Measurements from ENCODE around the gene LGALS4.

GRCh38 chr19:38763795-38764220 is 48.9 kb downstream of the LGALS4 start:
- TF ChIP-seq TEAD4 (IDR thresholded peaks at IDR 0.05), result no peak
- no peak for TF ChIP-seq EP300 (IDR thresholded peaks at IDR 0.05; ENCODE audit: borderline replicate concordance)
- no peak for TF ChIP-seq TAF1 (IDR thresholded peaks at IDR 0.05; ENCODE audit: low read depth)
- no peak for TF ChIP-seq RAD21 (IDR thresholded peaks at IDR 0.05; ENCODE audit: low read depth)
- no peak for TF ChIP-seq NFIC (IDR thresholded peaks at IDR 0.05)
- no peak for TF ChIP-seq EGR1 (IDR thresholded peaks at IDR 0.05)
- no peak for TF ChIP-seq YY1 (IDR thresholded peaks at IDR 0.05; ENCODE audit: low read depth)
- TF ChIP-seq CEBPB (IDR thresholded peaks at IDR 0.05), result no peak
